Suppressor macrophage treated with lipopolysaccharide for 1 hour (primary cell): ENCODE data around the gene TBC1D14.
"Not testable (repeated sequence)": the region's sequence is repeated elsewhere in the genome, so short reads cannot be mapped to it uniquely, and the experiment has no call there.

Experiments used
- DNase-seq, 3 donors: peaks; one replicate each; pipeline ENCODE4 v3.0.0-alpha.2; 2020 to 2022

TBC1D14 gene

GRCh38 chr4:6974138-6974848 is 64.7 kb downstream of the TBC1D14 start:
- peak; percentile 86 to 88 (median 87) for DNase-seq

GRCh38 chr4:6977846-6978245 is 68.2 kb downstream of the TBC1D14 start:
- DNase-seq = not testable (repeated sequence)

GRCh38 chr4:6983544-6984142 is 74.0 kb downstream of the TBC1D14 start:
- DNase-seq = peak; percentile 18 to 46 (median 42)

- DNase-seq = peak; percentile 48 to 58 (median 57)
These were observed 75.2 kb downstream of the TBC1D14 start for GRCh38 chr4:6984612-6985425.

- DNase-seq = peak in 1 of 3 donors; percentile 26
These were observed 76.6 kb downstream of the TBC1D14 start for GRCh38 chr4:6986072-6986780.

- peak; percentile 96 to 99 (median 98) for DNase-seq
These were observed 77.4 kb downstream of the TBC1D14 start for GRCh38 chr4:6986781-6987587.

GRCh38 chr4:6987588-6987961 is 77.9 kb downstream of the TBC1D14 start:
- no peak for DNase-seq

- no peak for DNase-seq
These were observed 78.5 kb downstream of the TBC1D14 start for GRCh38 chr4:6988016-6988715.

GRCh38 chr4:6989331-6989923 is 79.8 kb downstream of the TBC1D14 start:
- DNase-seq = peak in 1 of 3 donors; percentile 22

GRCh38 chr4:6990661-6991060 is 81.0 kb downstream of the TBC1D14 start:
- no peak for DNase-seq

GRCh38 chr4:6991249-6991648 is 81.6 kb downstream of the TBC1D14 start:
- DNase-seq = no peak

GRCh38 chr4:6991771-6992557 is 82.3 kb downstream of the TBC1D14 start:
- DNase-seq = peak; percentile 83 to 87 (median 85)

GRCh38 chr4:6992728-6993677 is 83.4 kb downstream of the TBC1D14 start:
- DNase-seq = no peak

GRCh38 chr4:6996481-6996880 is 86.9 kb downstream of the TBC1D14 start:
- no peak for DNase-seq

GRCh38 chr4:6999172-7000086 is 89.8 kb downstream of the TBC1D14 start:
- no peak for DNase-seq

GRCh38 chr4:7000421-7001176 is 91.0 kb downstream of the TBC1D14 start:
- no peak for DNase-seq

GRCh38 chr4:7001271-7001670 is 91.6 kb downstream of the TBC1D14 start:
- no peak for DNase-seq
